Gastrocnemius medialis (tissue), 4 donors: ENCODE measurements around the gene CHST12. TPM values are rescaled to one million over a fixed set of nuclear protein-coding genes. Genes with fewer than 3 reads are reported as not detected.

ENCODE experiments used
- ATAC-seq, 2 donors: fragments of 150-250 bp; one replicate each; pipeline ENCODE4 v1.9.1; 2016
- DNase-seq, 2 donors: peaks; one replicate each; pipeline ENCODE4 v3.0.0-alpha.2; 2019
- H3K27ac ChIP-seq, 4 donors: fragments of 200-600 bp; sonication (generic); 1 replicate in 1 of 4; 2 replicates in 3 of 4; pipeline ENCODE4 v1.5.1; 2016 to 2018; ENCODE audit warnings: mild to moderate bottlenecking in 2 of 4, moderate library complexity in 1 of 4
- H3K27me3 ChIP-seq, 3 donors: fragments of 200-600 bp; sonication (generic) in 2 of 3; 1 replicate in 1 of 3; 2 replicates in 2 of 3; pipeline versions ENCODE4 v1.5.1 to v1.6.0; 2016 to 2019; ENCODE audit warnings: mild to moderate bottlenecking in 1 of 3, moderate library complexity in 1 of 3
- H3K36me3 ChIP-seq, 2 donors: fragments of 200-600 bp; sonication (generic) in 1 of 2; one replicate each; pipeline ENCODE4 v1.5.1; 2017 to 2018
- H3K4me1 ChIP-seq, 2 donors: fragments of 200-600 bp; sonication (generic) in 1 of 2; one replicate each; pipeline ENCODE4 v1.5.1; 2016 to 2017; ENCODE audit warnings: mild to moderate bottlenecking in 2 of 2
- H3K4me3 ChIP-seq, 4 donors: fragments of 200-600 bp; sonication (generic) in 3 of 4; 1 replicate in 1 of 4; 2 replicates in 3 of 4; pipeline ENCODE4 v1.5.1; 2016 to 2019; ENCODE audit warnings: mild to moderate bottlenecking in 2 of 4
- H3K9me3 ChIP-seq, 3 donors: fragments of 200-600 bp; sonication (generic) in 2 of 3; 1 replicate in 1 of 3; 2 replicates in 2 of 3; pipeline ENCODE4 v1.5.1; 2016 to 2019
- POLR2A ChIP-seq, 2 donors: fragments of 450-650 bp; IDR thresholded peaks; one replicate each; pipeline ENCODE4 v1.6.1; 2017; ENCODE audit warnings: antibody characterized with exemption in 2 of 2, mild to moderate bottlenecking in 2 of 2, moderate library complexity in 2 of 2
- in situ Hi-C, 4 donors: fragments of 200-750 bp; cut with MboI; loops; one replicate each; pipeline versions ENCODE4 v1.15.0 to v1.8.0; 2017; ENCODE audit warnings: low sequenced_read_pairs in 4 of 4
- intact Hi-C: fragments of 100-400 bp; cut with DNase I; formaldehyde crosslinking; loops from one replicate; pipeline ENCODE4 v1.15.1; 2023; ENCODE audit warnings: low total_unique reads
- total RNA-seq, 4 donors: library from RNA; depleted of rRNA; stranded (reverse); fragments of >200 nt; gene quantifications; one replicate each; pipeline versions ENCODE4 v1.1.0 to v1.2.3, GENCODE V29; 2016
- TF ChIP-seq, protein P1 (sequence below), 5 experiments: fragments of 450-650 bp in 3 of 5; fragments of 200-600 bp in 2 of 5; sonication (generic) in 2 of 5; IDR thresholded peaks in 4 of 5; conservative IDR thresholded peaks in 1 of 5; 1 replicate in 4 of 5; 2 replicates in 1 of 5; pipeline ENCODE4 v1.5.1; 2016 to 2019; ENCODE audit warnings: antibody characterized with exemption in 5 of 5, mild to moderate bottlenecking in 3 of 5, moderate library complexity in 3 of 5

CHST12 gene
- total RNA-seq, 4 donors from 2014 or later = 5.5 to 13.1 (median 10.1) TPM

DNA sequence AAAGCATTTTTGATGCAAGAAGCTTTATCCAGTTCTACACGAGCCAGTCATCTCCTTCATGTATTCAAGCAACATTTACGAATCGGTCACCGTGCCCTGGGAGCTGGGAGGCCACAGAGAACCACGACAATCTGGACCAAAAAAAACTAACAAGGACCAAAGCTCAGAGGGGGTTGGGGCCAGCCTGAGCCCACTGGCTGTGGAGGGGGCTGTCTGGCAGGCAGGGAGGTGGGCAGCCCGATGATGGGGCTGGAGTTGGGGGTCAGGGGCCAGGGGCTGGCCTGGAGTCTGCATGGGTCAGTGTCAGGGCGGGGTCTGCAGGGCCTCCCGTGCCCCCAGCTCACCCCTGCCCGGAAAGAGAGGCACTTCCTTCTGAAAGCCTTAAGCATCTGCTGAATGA, 85.3 kb downstream of the CHST12 start:
- Histone ChIP-seq H3K27ac (peak overlapping the region; percentile 25 to 73 (median 58)), H3K4me3 (no peak overlapping the region), H3K9me3 (no peaks in the 10 kb centered on the region), H3K27me3 (peaks cover 4 to 8% (median 6%) of the 10 kb centered on the region in 3 donors), H3K36me3 (no peaks in the 10 kb centered on the region), H3K4me1 (peaks cover 17 to 20% of the 10 kb centered on the region in 2 donors)
- no peak for DNase-seq
- ATAC-seq = peak in 1 of 2 donors; percentile 17
- intact Hi-C loops = no loop called here
- in situ Hi-C loops = no loop called here
- TF ChIP-seq, protein P1, sequence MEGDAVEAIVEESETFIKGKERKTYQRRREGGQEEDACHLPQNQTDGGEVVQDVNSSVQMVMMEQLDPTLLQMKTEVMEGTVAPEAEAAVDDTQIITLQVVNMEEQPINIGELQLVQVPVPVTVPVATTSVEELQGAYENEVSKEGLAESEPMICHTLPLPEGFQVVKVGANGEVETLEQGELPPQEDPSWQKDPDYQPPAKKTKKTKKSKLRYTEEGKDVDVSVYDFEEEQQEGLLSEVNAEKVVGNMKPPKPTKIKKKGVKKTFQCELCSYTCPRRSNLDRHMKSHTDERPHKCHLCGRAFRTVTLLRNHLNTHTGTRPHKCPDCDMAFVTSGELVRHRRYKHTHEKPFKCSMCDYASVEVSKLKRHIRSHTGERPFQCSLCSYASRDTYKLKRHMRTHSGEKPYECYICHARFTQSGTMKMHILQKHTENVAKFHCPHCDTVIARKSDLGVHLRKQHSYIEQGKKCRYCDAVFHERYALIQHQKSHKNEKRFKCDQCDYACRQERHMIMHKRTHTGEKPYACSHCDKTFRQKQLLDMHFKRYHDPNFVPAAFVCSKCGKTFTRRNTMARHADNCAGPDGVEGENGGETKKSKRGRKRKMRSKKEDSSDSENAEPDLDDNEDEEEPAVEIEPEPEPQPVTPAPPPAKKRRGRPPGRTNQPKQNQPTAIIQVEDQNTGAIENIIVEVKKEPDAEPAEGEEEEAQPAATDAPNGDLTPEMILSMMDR (IDR thresholded peaks at IDR 0.05 in 4 of 5, conservative IDR thresholded peaks at IDR 0.05 in 1 of 5) = no peak
- no peak for TF ChIP-seq POLR2A (IDR thresholded peaks at IDR 0.05)

DNA sequence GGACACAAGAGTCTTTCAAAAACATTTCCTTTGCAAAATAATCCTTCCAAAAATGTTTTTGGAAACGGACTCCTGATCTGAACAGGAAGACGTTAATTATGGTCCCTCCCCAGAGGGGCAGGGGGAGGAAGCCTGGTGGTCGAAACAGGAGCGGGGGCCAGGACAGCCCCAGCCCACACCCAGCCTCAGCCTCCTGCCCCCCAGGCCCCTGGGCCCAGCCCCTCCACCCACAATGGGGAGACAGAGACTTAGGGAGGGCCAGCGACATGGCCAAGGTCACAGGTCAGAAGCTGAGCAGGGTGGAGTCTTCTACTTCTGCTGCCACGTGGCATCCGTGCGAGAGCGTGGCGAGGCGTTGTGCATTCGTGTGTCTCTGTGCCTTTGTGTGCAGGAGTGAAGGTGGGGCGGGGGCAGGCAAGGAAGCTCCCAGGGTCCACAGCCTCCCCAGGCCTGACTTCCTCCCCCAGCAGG, 86.8 kb downstream of the CHST12 start:
- no peak for ATAC-seq
- intact Hi-C loops = no loop called here

DNA sequence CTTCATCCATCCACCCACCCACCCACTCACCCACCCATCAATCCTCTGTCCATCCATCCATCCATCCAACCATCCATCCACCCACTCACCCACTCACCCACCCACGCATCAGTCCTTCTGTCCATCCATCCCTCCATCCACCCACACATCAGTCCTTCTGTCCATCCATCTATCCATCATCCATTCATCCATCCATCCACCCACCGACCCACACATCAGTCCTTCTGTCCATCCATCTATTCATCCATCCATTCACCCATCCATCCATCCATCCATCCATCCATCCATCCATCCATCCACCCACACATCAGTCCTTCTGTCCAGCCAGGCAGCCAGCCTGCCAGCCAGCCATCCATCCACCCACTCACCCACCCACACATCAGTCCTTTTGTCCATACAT, 88.6 kb downstream of the CHST12 start:
- TF ChIP-seq POLR2A (IDR thresholded peaks at IDR 0.05) = no peak
- TF ChIP-seq, protein P1 (IDR thresholded peaks at IDR 0.05 in 4 of 5, conservative IDR thresholded peaks at IDR 0.05 in 1 of 5) = no peak
- intact Hi-C loops (no loop called here), in situ Hi-C loops (no loop called here)
- Histone ChIP-seq H3K4me1 (peaks cover 14 to 20% of the 10 kb centered on the region in 2 donors), H3K4me3 (no peak overlapping the region), H3K27ac (no peak overlapping the region), H3K9me3 (no peaks in the 10 kb centered on the region), H3K27me3 (peaks cover 11 to 28% (median 23%) of the 10 kb centered on the region in 3 donors), H3K36me3 (no peaks in the 10 kb centered on the region)
- ATAC-seq = no peak
- no peak for DNase-seq

More for the DNA sequence above, 86.8 kb downstream of the CHST12 start:
- Histone ChIP-seq H3K4me1 (peaks cover 14 to 20% of the 10 kb centered on the region in 2 donors), H3K27me3 (peaks cover 4 to 14% (median 10%) of the 10 kb centered on the region in 3 donors), H3K9me3 (no peaks in the 10 kb centered on the region), H3K27ac (peak overlapping the region; percentile 14 to 64 (median 40)), H3K4me3 (no peak overlapping the region), H3K36me3 (no peaks in the 10 kb centered on the region)
- no peak for DNase-seq
- in situ Hi-C loops = no loop called here
- TF ChIP-seq, protein P1 (IDR thresholded peaks at IDR 0.05 in 4 of 5, conservative IDR thresholded peaks at IDR 0.05 in 1 of 5) = no peak

DNA sequence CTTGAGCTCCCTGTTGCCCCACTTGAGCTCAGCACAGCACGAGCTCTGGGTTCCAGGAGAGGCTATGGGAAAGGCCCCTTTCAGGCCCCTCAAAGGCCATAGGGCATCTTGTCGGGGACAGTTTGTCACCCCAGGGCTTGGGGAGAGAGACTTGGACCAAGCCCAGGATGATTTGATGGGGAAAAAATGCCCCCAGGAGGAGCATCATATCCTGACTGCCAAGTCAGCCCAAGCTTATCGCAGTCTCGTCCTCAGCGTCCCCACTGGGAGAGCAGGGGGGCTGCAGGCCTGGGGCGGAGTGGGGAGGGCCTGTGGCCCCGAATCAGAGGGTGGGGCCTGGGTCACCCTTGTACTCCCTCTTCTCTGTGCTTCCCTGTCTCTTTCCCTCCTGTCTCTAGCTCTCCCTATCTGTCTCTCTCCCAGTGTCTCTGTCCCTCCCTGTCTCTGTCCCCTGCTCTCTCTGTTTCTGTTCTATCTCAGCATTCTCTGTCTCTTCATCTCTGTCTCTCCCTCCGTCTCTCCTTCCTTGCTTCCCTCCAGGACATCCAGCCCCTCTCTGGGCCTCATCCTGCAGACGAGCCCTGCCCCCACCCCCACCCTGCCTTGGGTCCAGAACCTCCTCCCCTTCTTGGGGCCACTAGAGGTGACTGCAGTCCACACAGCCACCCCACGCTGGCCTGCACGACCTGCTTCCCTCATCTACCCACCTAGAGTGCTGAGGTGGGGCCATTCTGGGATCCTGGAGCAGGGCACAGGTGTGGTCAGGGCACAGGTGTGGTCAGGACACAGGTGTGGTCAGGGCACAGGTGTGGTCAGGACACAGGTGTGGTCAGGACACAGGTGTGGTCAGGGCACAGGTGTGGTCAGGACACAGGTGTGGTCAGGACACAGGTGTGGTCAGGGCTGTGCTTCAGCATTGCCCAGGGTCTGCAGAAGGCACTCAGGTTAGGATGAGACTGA, 90.1 kb downstream of the CHST12 start:
- no peak overlapping the region for H3K27ac ChIP-seq
- no peak for TF ChIP-seq POLR2A (IDR thresholded peaks at IDR 0.05)
- TF ChIP-seq, protein P1 (IDR thresholded peaks at IDR 0.05 in 4 of 5, conservative IDR thresholded peaks at IDR 0.05 in 1 of 5) = no peak
- no peak for DNase-seq
- ATAC-seq = no peak
- H3K27me3 ChIP-seq = peaks cover 14 to 29% (median 25%) of the 10 kb centered on the region in 3 donors
- H3K9me3 ChIP-seq = no peaks in the 10 kb centered on the region
- H3K4me3 ChIP-seq = no peak overlapping the region
- in situ Hi-C loops = no loop called here
- peaks cover 8 to 12% of the 10 kb centered on the region in 2 donors for H3K4me1 ChIP-seq
- no peaks in the 10 kb centered on the region for H3K36me3 ChIP-seq
- intact Hi-C loops = no loop called here
